ENCODE data around the gene ALPK3. TPM values are rescaled to one million over a fixed set of nuclear protein-coding genes. Genes with fewer than 3 reads are reported as not detected.

The ALPK3 gene
- total RNA-seq, 6 experiments from 2014 or later: 0.05 to 0.60 (median 0.26) TPM

GRCh38 chr15:84861781-84862180 lies 44.6 kb downstream of the ALPK3 start:
- Mint-ChIP-seq H3K36me3 (ENCODE audit: low read depth) (no peaks in the 10 kb centered on the region), H3K4me1 (ENCODE audit: low read depth) (peaks cover 8% of the 10 kb centered on the region; the same call in 1 of the 2 replicates), H3K9me3 (no peaks in the 10 kb centered on the region), H3K27ac (no peak overlapping the region), H3K27me3 (ENCODE audit: insufficient read depth) (peaks cover 1% of the 10 kb centered on the region), H3K4me3 (no peak overlapping the region)
- no peak for TF ChIP-seq CTCF (IDR thresholded peaks at IDR 0.05)
- DNase-seq: no peak

GRCh38 chr15:84862214-84862975 lies 45.2 kb downstream of the ALPK3 start:
- Mint-ChIP-seq H3K27me3 (ENCODE audit: insufficient read depth) (peaks cover 1% of the 10 kb centered on the region), H3K36me3 (ENCODE audit: low read depth) (no peaks in the 10 kb centered on the region)

GRCh38 chr15:84863565-84864443 lies 46.6 kb downstream of the ALPK3 start:
- H3K9me3 Mint-ChIP-seq: no peaks in the 10 kb centered on the region
- no peak overlapping the region for H3K27ac Mint-ChIP-seq
- H3K27me3 Mint-ChIP-seq (ENCODE audit: insufficient read depth): peaks cover 1% of the 10 kb centered on the region
- H3K4me1 Mint-ChIP-seq (ENCODE audit: low read depth): peaks cover 8% of the 10 kb centered on the region; the same call in 1 of the 2 replicates
- no peaks in the 10 kb centered on the region for H3K36me3 Mint-ChIP-seq (ENCODE audit: low read depth)
- peak; percentile 30 for DNase-seq
- TF ChIP-seq CTCF (IDR thresholded peaks at IDR 0.05): peak; percentile 42; the same call in 1 of the 2 replicates
- no peak overlapping the region; the same call in 1 of the 2 replicates for H3K4me3 Mint-ChIP-seq

More at GRCh38 chr15:84862214-84862975, 45.2 kb downstream of the ALPK3 start:
- no peak overlapping the region for H3K4me3 Mint-ChIP-seq
- H3K9me3 Mint-ChIP-seq: no peaks in the 10 kb centered on the region
- H3K4me1 Mint-ChIP-seq (ENCODE audit: low read depth): peaks cover 8% of the 10 kb centered on the region; the same call in 1 of the 2 replicates
- H3K27ac Mint-ChIP-seq: no peak overlapping the region
- DNase-seq: no peak
- peak; percentile 13; the same call in 1 of the 2 replicates for TF ChIP-seq CTCF (IDR thresholded peaks at IDR 0.05)

- Mint-ChIP-seq H3K27me3 (ENCODE audit: insufficient read depth) (peaks cover 1% of the 10 kb centered on the region), H3K9me3 (no peaks in the 10 kb centered on the region)
Measured at GRCh38 chr15:84864444-84864795, 47.3 kb downstream of the ALPK3 start.

More at GRCh38 chr15:84864444-84864795, 47.3 kb downstream of the ALPK3 start:
- TF ChIP-seq CTCF (IDR thresholded peaks at IDR 0.05): no peak
- H3K4me3 Mint-ChIP-seq: no peak overlapping the region; the same call in 1 of the 2 replicates
- no peak for DNase-seq
- peaks cover 8% of the 10 kb centered on the region; the same call in 1 of the 2 replicates for H3K4me1 Mint-ChIP-seq (ENCODE audit: low read depth)
- no peak overlapping the region for H3K27ac Mint-ChIP-seq
- H3K36me3 Mint-ChIP-seq (ENCODE audit: low read depth): no peaks in the 10 kb centered on the region

All from HFFc6 (cell line).